ENCODE results near the gene RBPJL.

- no peak for TF ChIP-seq RARB (CRISPR knock-in tag; IDR thresholded peaks at IDR 0.05)
- TF ChIP-seq POU6F1 (CRISPR knock-in tag; IDR thresholded peaks at IDR 0.05; ENCODE audit: borderline replicate concordance, low read depth) = no peak
- TF ChIP-seq ZFP30 (CRISPR knock-in tag; IDR thresholded peaks at IDR 0.05) = no peak
- no peak for TF ChIP-seq CREB5 (CRISPR knock-in tag; IDR thresholded peaks at IDR 0.05; ENCODE audit: low read depth)
- TF ChIP-seq TSHZ2 (CRISPR knock-in tag; IDR thresholded peaks at IDR 0.05) = no peak
- TF ChIP-seq ZNF70 (CRISPR knock-in tag; IDR thresholded peaks at IDR 0.05) = no peak
- TF ChIP-seq PATZ1 (CRISPR knock-in tag; IDR thresholded peaks at IDR 0.05; ENCODE audit: borderline replicate concordance) = no peak
- TF ChIP-seq ZNF565 (CRISPR knock-in tag; conservative IDR thresholded peaks at IDR 0.05; ENCODE audit: low read depth) = no peak
Measured at GRCh38 chr20:45339799-45340198, 33.2 kb downstream of the RBPJL start.

All from SK-N-SH treated with all-trans-retinoic acid at 6 μM for 48 hours (cell line).